Gastrocnemius medialis (tissue), 4 donors: ENCODE measurements around the gene TMEM164. TPM values are rescaled to one million over a fixed set of nuclear protein-coding genes. Genes with fewer than 3 reads are reported as not detected.
A peak's percentile ranks its signal among the peaks of the same experiment; 100 is the strongest.

Experiments
- ATAC-seq, 2 donors: fragments of 150-250 bp; one replicate each; pipeline ENCODE4 v1.9.1; 2016
- DNase-seq, 2 donors: peaks; one replicate each; pipeline ENCODE4 v3.0.0-alpha.2; 2019
- H3K27ac ChIP-seq, 4 donors: fragments of 200-600 bp; sonication (generic); 1 replicate in 1 of 4; 2 replicates in 3 of 4; pipeline ENCODE4 v1.5.1; 2016 to 2018; ENCODE audit warnings: mild to moderate bottlenecking in 2 of 4, moderate library complexity in 1 of 4
- H3K27me3 ChIP-seq, 3 donors: fragments of 200-600 bp; sonication (generic) in 2 of 3; 1 replicate in 1 of 3; 2 replicates in 2 of 3; pipeline versions ENCODE4 v1.5.1 to v1.6.0; 2016 to 2019; ENCODE audit warnings: mild to moderate bottlenecking in 1 of 3, moderate library complexity in 1 of 3
- H3K36me3 ChIP-seq, 2 donors: fragments of 200-600 bp; sonication (generic) in 1 of 2; one replicate each; pipeline ENCODE4 v1.5.1; 2017 to 2018
- H3K4me1 ChIP-seq, 2 donors: fragments of 200-600 bp; sonication (generic) in 1 of 2; one replicate each; pipeline ENCODE4 v1.5.1; 2016 to 2017; ENCODE audit warnings: mild to moderate bottlenecking in 2 of 2
- H3K4me3 ChIP-seq, 4 donors: fragments of 200-600 bp; sonication (generic) in 3 of 4; 1 replicate in 1 of 4; 2 replicates in 3 of 4; pipeline ENCODE4 v1.5.1; 2016 to 2019; ENCODE audit warnings: mild to moderate bottlenecking in 2 of 4
- H3K9me3 ChIP-seq, 3 donors: fragments of 200-600 bp; sonication (generic) in 2 of 3; 1 replicate in 1 of 3; 2 replicates in 2 of 3; pipeline ENCODE4 v1.5.1; 2016 to 2019
- POLR2A ChIP-seq, 2 donors: fragments of 450-650 bp; IDR thresholded peaks; one replicate each; pipeline ENCODE4 v1.6.1; 2017; ENCODE audit warnings: antibody characterized with exemption in 2 of 2, mild to moderate bottlenecking in 2 of 2, moderate library complexity in 2 of 2
- in situ Hi-C, 4 donors: fragments of 200-750 bp; cut with MboI; loops; one replicate each; pipeline versions ENCODE4 v1.15.0 to v1.8.0; 2017; ENCODE audit warnings: low sequenced_read_pairs in 4 of 4
- intact Hi-C: fragments of 100-400 bp; cut with DNase I; formaldehyde crosslinking; loops from one replicate; pipeline ENCODE4 v1.15.1; 2023; ENCODE audit warnings: low total_unique reads
- total RNA-seq, 4 donors: library from RNA; depleted of rRNA; stranded (reverse); fragments of >200 nt; gene quantifications; one replicate each; pipeline versions ENCODE4 v1.1.0 to v1.2.3, GENCODE V29; 2016
- TF ChIP-seq, protein P1 (sequence below), 5 experiments: fragments of 450-650 bp in 3 of 5; fragments of 200-600 bp in 2 of 5; sonication (generic) in 2 of 5; IDR thresholded peaks in 4 of 5; conservative IDR thresholded peaks in 1 of 5; 1 replicate in 4 of 5; 2 replicates in 1 of 5; pipeline ENCODE4 v1.5.1; 2016 to 2019; ENCODE audit warnings: antibody characterized with exemption in 5 of 5, mild to moderate bottlenecking in 3 of 5, moderate library complexity in 3 of 5

TMEM164 gene
- total RNA-seq, 4 donors from 2014 or later = 40.1 to 61.2 (median 47.3) TPM

DNA sequence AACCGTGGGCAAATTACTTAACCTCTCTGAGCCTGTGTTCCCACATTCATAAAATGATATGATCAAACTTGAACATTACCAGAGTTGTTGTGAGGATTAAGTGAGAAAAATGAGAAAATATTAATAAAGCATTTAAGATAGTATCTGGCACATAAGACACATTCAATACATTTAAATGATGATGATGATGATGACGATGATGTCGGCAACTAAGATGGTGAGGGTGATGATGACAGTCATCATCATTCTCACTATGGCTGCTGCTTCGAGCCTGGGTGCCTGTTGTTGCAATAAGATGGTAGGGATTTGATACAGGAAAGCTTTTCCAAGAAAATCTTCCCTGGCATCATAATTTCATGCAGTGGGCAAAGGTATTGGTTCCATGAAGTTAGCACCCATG, 11.1 kb downstream of the TMEM164 start:
- intact Hi-C loops (no loop called here), in situ Hi-C loops (no loop called here)
- Histone ChIP-seq H3K36me3 (no peaks in the 10 kb centered on the region), H3K27me3 (no peaks in the 10 kb centered on the region), H3K4me1 (peaks cover 37 to 41% of the 10 kb centered on the region in 2 donors), H3K9me3 (no peaks in the 10 kb centered on the region), H3K27ac (peak overlapping the region; percentile 79 to 92 (median 83)), H3K4me3 (no peak overlapping the region)
- DNase-seq (no peak), ATAC-seq (no peak)
- TF ChIP-seq, protein P1, sequence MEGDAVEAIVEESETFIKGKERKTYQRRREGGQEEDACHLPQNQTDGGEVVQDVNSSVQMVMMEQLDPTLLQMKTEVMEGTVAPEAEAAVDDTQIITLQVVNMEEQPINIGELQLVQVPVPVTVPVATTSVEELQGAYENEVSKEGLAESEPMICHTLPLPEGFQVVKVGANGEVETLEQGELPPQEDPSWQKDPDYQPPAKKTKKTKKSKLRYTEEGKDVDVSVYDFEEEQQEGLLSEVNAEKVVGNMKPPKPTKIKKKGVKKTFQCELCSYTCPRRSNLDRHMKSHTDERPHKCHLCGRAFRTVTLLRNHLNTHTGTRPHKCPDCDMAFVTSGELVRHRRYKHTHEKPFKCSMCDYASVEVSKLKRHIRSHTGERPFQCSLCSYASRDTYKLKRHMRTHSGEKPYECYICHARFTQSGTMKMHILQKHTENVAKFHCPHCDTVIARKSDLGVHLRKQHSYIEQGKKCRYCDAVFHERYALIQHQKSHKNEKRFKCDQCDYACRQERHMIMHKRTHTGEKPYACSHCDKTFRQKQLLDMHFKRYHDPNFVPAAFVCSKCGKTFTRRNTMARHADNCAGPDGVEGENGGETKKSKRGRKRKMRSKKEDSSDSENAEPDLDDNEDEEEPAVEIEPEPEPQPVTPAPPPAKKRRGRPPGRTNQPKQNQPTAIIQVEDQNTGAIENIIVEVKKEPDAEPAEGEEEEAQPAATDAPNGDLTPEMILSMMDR (IDR thresholded peaks at IDR 0.05 in 4 of 5, conservative IDR thresholded peaks at IDR 0.05 in 1 of 5) = no peak
- TF ChIP-seq POLR2A (IDR thresholded peaks at IDR 0.05) = no peak

DNA sequence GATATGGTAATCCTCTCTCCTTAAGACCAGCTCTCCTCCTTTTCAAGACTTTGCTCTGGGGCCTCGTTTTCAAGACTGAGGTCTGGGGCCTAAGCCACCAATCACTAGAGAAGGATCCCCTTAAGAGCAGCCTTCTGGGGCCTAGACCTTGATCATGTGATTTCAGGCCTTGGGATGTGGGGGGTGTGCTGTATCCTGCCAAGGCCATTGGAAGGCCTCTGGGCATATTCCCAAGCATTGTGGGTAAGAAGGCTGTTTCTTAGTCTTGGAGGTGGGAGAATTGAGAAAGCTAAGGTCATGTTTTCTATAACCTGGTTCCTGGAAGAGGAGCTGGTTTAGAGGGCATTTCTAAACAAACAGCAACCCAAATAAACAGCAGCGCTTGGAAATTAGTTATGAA, 12.1 kb downstream of the TMEM164 start:
- Histone ChIP-seq H3K9me3 (no peaks in the 10 kb centered on the region), H3K4me1 (peaks cover 44 to 52% of the 10 kb centered on the region in 2 donors), H3K27me3 (no peaks in the 10 kb centered on the region), H3K4me3 (no peak overlapping the region), H3K36me3 (no peaks in the 10 kb centered on the region), H3K27ac (peak overlapping the region; percentile 79 to 92 (median 83))
- DNase-seq = no peak
- in situ Hi-C loops (no loop called here), intact Hi-C loops (no loop called here)
- ATAC-seq = peak in 1 of 2 donors; percentile 16
- TF ChIP-seq, protein P1 (IDR thresholded peaks at IDR 0.05 in 4 of 5, conservative IDR thresholded peaks at IDR 0.05 in 1 of 5) = no peak
- TF ChIP-seq POLR2A (IDR thresholded peaks at IDR 0.05) = no peak

DNA sequence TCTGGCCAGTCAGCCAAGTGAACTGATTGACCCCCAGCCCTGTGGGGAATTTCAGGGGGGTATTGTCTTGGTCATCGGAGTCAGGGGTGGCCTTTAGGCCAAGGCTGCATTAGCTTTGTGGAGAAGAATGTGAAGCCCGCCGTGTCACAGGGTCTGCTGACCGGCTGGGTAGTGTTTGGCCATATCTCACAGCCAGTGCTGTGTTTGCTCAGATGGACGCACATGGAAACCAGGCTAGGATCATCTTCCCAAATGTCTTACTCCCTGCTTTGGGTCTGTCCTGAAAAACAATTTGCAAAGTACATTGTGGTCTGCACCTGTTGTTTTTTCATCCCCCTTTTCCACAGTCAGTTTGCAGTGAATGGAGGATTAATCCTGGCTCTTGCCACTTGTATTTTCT, 13.0 kb downstream of the TMEM164 start:
- no peak overlapping the region for H3K4me3 ChIP-seq
- in situ Hi-C loops (no loop called here), intact Hi-C loops (no loop called here)
- H3K9me3 ChIP-seq = no peaks in the 10 kb centered on the region
- H3K36me3 ChIP-seq = no peaks in the 10 kb centered on the region
- H3K27me3 ChIP-seq = no peaks in the 10 kb centered on the region
- H3K4me1 ChIP-seq = peaks cover 51 to 59% of the 10 kb centered on the region in 2 donors
- H3K27ac ChIP-seq = peak overlapping the region; percentile 79 to 92 (median 83)
- no peak for DNase-seq
- TF ChIP-seq, protein P1 (IDR thresholded peaks at IDR 0.05 in 4 of 5, conservative IDR thresholded peaks at IDR 0.05 in 1 of 5) = no peak
- no peak for TF ChIP-seq POLR2A (IDR thresholded peaks at IDR 0.05)
- ATAC-seq = peak; percentile 53 to 77

DNA sequence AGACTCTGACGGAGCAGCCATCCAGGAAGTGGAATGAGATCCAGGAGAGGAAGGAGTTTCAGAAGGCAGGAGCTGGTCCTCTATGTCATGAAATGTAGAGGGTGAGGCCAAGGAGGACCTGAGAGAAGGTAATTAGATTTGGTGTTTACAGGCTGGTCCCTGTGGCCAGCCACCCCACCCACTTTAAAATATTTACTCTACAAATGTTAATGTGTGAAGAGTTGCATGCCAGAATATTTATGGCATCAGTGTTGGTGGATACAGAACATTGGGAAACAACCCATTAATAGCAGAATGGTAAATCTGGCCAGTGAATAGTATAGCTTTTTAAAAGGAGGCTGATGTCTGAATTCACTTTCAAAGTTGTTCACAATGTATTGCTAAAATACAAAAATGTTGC, 17.6 kb downstream of the TMEM164 start:
- in situ Hi-C loops = no loop called here

DNA sequence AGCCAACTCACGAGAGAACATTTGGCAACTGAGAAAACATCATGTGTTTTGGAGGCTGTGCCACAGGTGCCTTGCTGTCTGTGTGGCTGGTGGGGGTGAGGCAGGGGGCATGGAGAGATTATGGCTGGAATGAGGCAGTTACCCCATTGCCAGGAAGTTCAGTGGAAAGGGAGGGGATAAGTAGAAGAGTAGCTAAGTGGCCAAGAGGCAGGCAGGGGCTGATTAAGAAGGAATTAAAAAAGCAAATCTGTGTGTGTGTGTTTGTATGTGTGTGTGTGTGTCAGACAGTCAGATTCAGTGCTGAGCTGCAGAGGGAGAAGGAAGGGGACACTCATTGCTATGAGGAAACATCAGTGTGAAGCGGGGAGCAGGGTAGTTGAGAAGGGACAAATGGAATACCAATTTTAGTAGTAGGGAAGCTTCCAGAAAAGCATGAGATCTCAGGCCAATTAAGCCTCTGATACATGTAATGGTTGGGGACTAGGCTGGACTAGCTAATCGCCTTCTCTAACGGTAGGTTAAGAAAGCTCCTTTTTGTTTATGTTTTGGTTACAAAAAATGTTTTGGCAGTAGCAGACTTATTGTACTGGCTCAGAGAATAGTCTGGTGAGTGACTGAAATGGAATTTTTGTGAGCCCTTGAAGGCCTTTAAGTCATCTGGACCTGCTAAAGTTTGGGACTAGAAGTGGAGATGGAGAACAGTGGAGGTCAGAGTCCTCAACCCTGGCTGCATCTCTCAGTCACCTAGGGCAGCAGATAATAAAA, 18.5 kb downstream of the TMEM164 start:
- intact Hi-C loops = loop anchor here (2.0 to 5.0 kb wide), 2 partner anchors 33 to 121 kb away; no protein-coding TSS in a partner anchor

More for the DNA sequence above, 17.6 kb downstream of the TMEM164 start:
- Histone ChIP-seq H3K4me3 (no peak overlapping the region), H3K4me1 (peaks cover 35 to 38% of the 10 kb centered on the region in 2 donors), H3K36me3 (no peaks in the 10 kb centered on the region), H3K27ac (peak overlapping the region; percentile 74 to 84 (median 79)), H3K9me3 (no peaks in the 10 kb centered on the region), H3K27me3 (peaks cover 0 to 3% (median 0%) of the 10 kb centered on the region in 3 donors)
- intact Hi-C loops = loop anchor here (5.0 kb wide), 1 partner anchor 122 kb away; no protein-coding TSS in a partner anchor
- no peak for TF ChIP-seq POLR2A (IDR thresholded peaks at IDR 0.05)
- ATAC-seq (no peak), DNase-seq (no peak)

More for the DNA sequence above, 18.5 kb downstream of the TMEM164 start:
- Histone ChIP-seq H3K4me3 (no peak overlapping the region), H3K4me1 (peaks cover 33 to 35% of the 10 kb centered on the region in 2 donors), H3K9me3 (no peaks in the 10 kb centered on the region), H3K36me3 (no peaks in the 10 kb centered on the region), H3K27ac (peak overlapping the region; percentile 74 to 84 (median 79)), H3K27me3 (peaks cover 0 to 3% (median 0%) of the 10 kb centered on the region in 3 donors)
- in situ Hi-C loops = no loop called here
- TF ChIP-seq, protein P1 (IDR thresholded peaks at IDR 0.05 in 4 of 5, conservative IDR thresholded peaks at IDR 0.05 in 1 of 5) = no peak
- no peak for TF ChIP-seq POLR2A (IDR thresholded peaks at IDR 0.05)
- DNase-seq (peak; percentile 11 to 53), ATAC-seq (peak; percentile 71 to 79)
